Measurements from ENCODE around the gene ATP4B.

The ATP4B gene

GRCh38 chr13:113636266-113636963 lies 21.6 kb downstream of the ATP4B start:
- H3K27ac Mint-ChIP-seq: peak overlapping the region; percentile 55
- no peaks in the 10 kb centered on the region for H3K27me3 Mint-ChIP-seq
- no peaks in the 10 kb centered on the region for H3K9me3 Mint-ChIP-seq
- peaks cover 44% of the 10 kb centered on the region for H3K4me1 Mint-ChIP-seq
- peaks cover 10% of the 10 kb centered on the region for H3K36me3 Mint-ChIP-seq
- no peak overlapping the region for H3K4me3 Mint-ChIP-seq

- no peak overlapping the region for H3K27ac Mint-ChIP-seq
- H3K36me3 Mint-ChIP-seq: peaks cover 7% of the 10 kb centered on the region
- H3K4me3 Mint-ChIP-seq: no peak overlapping the region
- no peaks in the 10 kb centered on the region for H3K9me3 Mint-ChIP-seq
- peaks cover 44% of the 10 kb centered on the region for H3K4me1 Mint-ChIP-seq
- H3K27me3 Mint-ChIP-seq: no peaks in the 10 kb centered on the region
These were observed 22.3 kb downstream of the ATP4B start for GRCh38 chr13:113635709-113636108.

GRCh38 chr13:113635048-113635420 lies 23.0 kb downstream of the ATP4B start:
- Mint-ChIP-seq H3K27me3 (no peaks in the 10 kb centered on the region), H3K4me1 (peaks cover 37% of the 10 kb centered on the region), H3K4me3 (peak overlapping the region; percentile 64), H3K36me3 (peaks cover 5% of the 10 kb centered on the region), H3K9me3 (no peaks in the 10 kb centered on the region), H3K27ac (no peak overlapping the region)

GRCh38 chr13:113634279-113635047 lies 23.5 kb downstream of the ATP4B start:
- Mint-ChIP-seq H3K4me1 (peaks cover 38% of the 10 kb centered on the region), H3K27ac (peak overlapping the region; percentile 80), H3K9me3 (no peaks in the 10 kb centered on the region), H3K36me3 (peaks cover 5% of the 10 kb centered on the region), H3K4me3 (peak overlapping the region; percentile 64), H3K27me3 (no peaks in the 10 kb centered on the region)

- H3K4me1 Mint-ChIP-seq: peaks cover 38% of the 10 kb centered on the region
- no peaks in the 10 kb centered on the region for H3K27me3 Mint-ChIP-seq
- H3K36me3 Mint-ChIP-seq: no peaks in the 10 kb centered on the region
- H3K27ac Mint-ChIP-seq: peak overlapping the region; percentile 23
- H3K9me3 Mint-ChIP-seq: no peaks in the 10 kb centered on the region
- peak overlapping the region; percentile 30 for H3K4me3 Mint-ChIP-seq
These were observed 24.5 kb downstream of the ATP4B start for GRCh38 chr13:113633485-113633873.

GRCh38 chr13:113632706-113633484 lies 25.1 kb downstream of the ATP4B start:
- Mint-ChIP-seq H3K9me3 (no peaks in the 10 kb centered on the region), H3K4me1 (peaks cover 38% of the 10 kb centered on the region), H3K27me3 (no peaks in the 10 kb centered on the region), H3K4me3 (peak overlapping the region; percentile 30), H3K36me3 (no peaks in the 10 kb centered on the region), H3K27ac (peak overlapping the region; percentile 30)

- H3K27me3 Mint-ChIP-seq: no peaks in the 10 kb centered on the region
- H3K4me1 Mint-ChIP-seq: peaks cover 38% of the 10 kb centered on the region
- peak overlapping the region; percentile 51 for H3K27ac Mint-ChIP-seq
These were observed 26.5 kb downstream of the ATP4B start for GRCh38 chr13:113631341-113632095.

GRCh38 chr13:113630804-113631203 lies 27.2 kb downstream of the ATP4B start:
- H3K27ac Mint-ChIP-seq: peak overlapping the region; percentile 51
- no peak overlapping the region for H3K4me3 Mint-ChIP-seq
- H3K27me3 Mint-ChIP-seq: no peaks in the 10 kb centered on the region
- peaks cover 38% of the 10 kb centered on the region for H3K4me1 Mint-ChIP-seq
- no peaks in the 10 kb centered on the region for H3K36me3 Mint-ChIP-seq
- no peaks in the 10 kb centered on the region for H3K9me3 Mint-ChIP-seq

More at GRCh38 chr13:113631341-113632095, 26.5 kb downstream of the ATP4B start:
- H3K9me3 Mint-ChIP-seq: no peaks in the 10 kb centered on the region
- H3K36me3 Mint-ChIP-seq: no peaks in the 10 kb centered on the region
- H3K4me3 Mint-ChIP-seq: no peak overlapping the region

- Mint-ChIP-seq H3K36me3 (no peaks in the 10 kb centered on the region), H3K27me3 (no peaks in the 10 kb centered on the region), H3K27ac (no peak overlapping the region), H3K4me1 (peaks cover 38% of the 10 kb centered on the region), H3K4me3 (no peak overlapping the region), H3K9me3 (no peaks in the 10 kb centered on the region)
These were observed 27.7 kb downstream of the ATP4B start for GRCh38 chr13:113630296-113630695.

- Mint-ChIP-seq H3K36me3 (no peaks in the 10 kb centered on the region), H3K4me3 (no peak overlapping the region), H3K4me1 (peaks cover 34% of the 10 kb centered on the region), H3K9me3 (no peaks in the 10 kb centered on the region), H3K27me3 (no peaks in the 10 kb centered on the region), H3K27ac (no peak overlapping the region)
These were observed 28.1 kb downstream of the ATP4B start for GRCh38 chr13:113629866-113630265.

- Mint-ChIP-seq H3K36me3 (peaks cover 4% of the 10 kb centered on the region), H3K9me3 (no peaks in the 10 kb centered on the region), H3K27ac (no peak overlapping the region), H3K4me3 (no peak overlapping the region), H3K4me1 (peaks cover 22% of the 10 kb centered on the region), H3K27me3 (no peaks in the 10 kb centered on the region)
These were observed 29.4 kb downstream of the ATP4B start for GRCh38 chr13:113628291-113629270.

- Mint-ChIP-seq H3K27me3 (no peaks in the 10 kb centered on the region), H3K36me3 (peaks cover 4% of the 10 kb centered on the region), H3K27ac (no peak overlapping the region), H3K4me1 (peaks cover 12% of the 10 kb centered on the region), H3K9me3 (no peaks in the 10 kb centered on the region), H3K4me3 (no peak overlapping the region)
These were observed 30.9 kb downstream of the ATP4B start for GRCh38 chr13:113627136-113627535.

- no peaks in the 10 kb centered on the region for H3K9me3 Mint-ChIP-seq
These were observed 31.9 kb downstream of the ATP4B start for GRCh38 chr13:113625965-113626721.

More at GRCh38 chr13:113625965-113626721, 31.9 kb downstream of the ATP4B start:
- Mint-ChIP-seq H3K36me3 (peaks cover 4% of the 10 kb centered on the region), H3K27me3 (no peaks in the 10 kb centered on the region), H3K27ac (no peak overlapping the region), H3K4me3 (no peak overlapping the region), H3K4me1 (peaks cover 7% of the 10 kb centered on the region)
